Stimulated activated CD4-positive, alpha-beta T cell treated with anti-CD3 and anti-CD28 coated beads, Interleukin-2, amount 100 ng/mL, for 24 hours (primary cell): ENCODE data around the gene BET1L.
A peak's percentile ranks its signal among the peaks of the same experiment; 100 is the strongest.
"Not testable (repeated sequence)": the region's sequence is repeated elsewhere in the genome, so short reads cannot be mapped to it uniquely, and the experiment has no call there.

Source experiments
- DNase-seq, 2 donors: peaks; one replicate each; pipeline ENCODE4 v3.0.0-alpha.2; 2020

BET1L gene

GRCh38 chr11:207208-207862 is at the start of gene BET1L, which contains the start of gene RIC8A:
TSS of gene BET1L (minus strand) at chr11:207399. CDS start at chr11:207321, 78 bp downstream.
TSS of gene RIC8A (plus strand) at chr11:207708. CDS start at chr11:208855, 1,147 bp downstream.
- peak; percentile 96 to 97 for DNase-seq

- DNase-seq: no peak
Observed at GRCh38 chr11:255816-256215, 48.6 kb upstream of the BET1L start.

GRCh38 chr11:255176-255575 is 48.0 kb upstream of the BET1L start:
- DNase-seq: no peak

- DNase-seq: no peak
Observed at GRCh38 chr11:253886-254270, 46.7 kb upstream of the BET1L start.

GRCh38 chr11:253160-253885 is 46.1 kb upstream of the BET1L start:
- DNase-seq: no peak

GRCh38 chr11:252666-253065 is 45.5 kb upstream of the BET1L start:
- DNase-seq: no peak

GRCh38 chr11:251550-251949 is 44.4 kb upstream of the BET1L start:
- no peak for DNase-seq

- peak; percentile 79 to 81 for DNase-seq
Observed at GRCh38 chr11:250740-251299, 43.6 kb upstream of the BET1L start.

- no peak for DNase-seq
Observed at GRCh38 chr11:250274-250673, 43.1 kb upstream of the BET1L start.

- DNase-seq: no peak
Observed at GRCh38 chr11:249062-249461, 41.9 kb upstream of the BET1L start.

GRCh38 chr11:244376-244775 is 37.2 kb upstream of the BET1L start:
- DNase-seq: no peak

GRCh38 chr11:241634-242033 is 34.4 kb upstream of the BET1L start:
- DNase-seq: no peak

GRCh38 chr11:240315-240714 is 33.1 kb upstream of the BET1L start:
- no peak for DNase-seq

GRCh38 chr11:238346-238745 is 31.1 kb upstream of the BET1L start:
- DNase-seq: not testable (repeated sequence)

GRCh38 chr11:236774-237767 is 29.9 kb upstream of the BET1L start, which contains the start of gene PSMD13:
TSS of gene PSMD13 (plus strand) at chr11:236976. CDS start at chr11:237050, 74 bp downstream.
- peak; percentile 91 to 92 for DNase-seq

GRCh38 chr11:235997-236773 is 29.0 kb upstream of the BET1L start, which contains the start of gene SIRT3:
TSS of gene SIRT3 (minus strand) at chr11:236342. CDS start at chr11:236328, 14 bp downstream.
- peak; percentile 78 to 80 for DNase-seq

GRCh38 chr11:235609-235996 is 28.4 kb upstream of the BET1L start:
- DNase-seq: peak; percentile 72 to 78

- DNase-seq: no peak
Observed at GRCh38 chr11:235180-235579, 28.0 kb upstream of the BET1L start.

- no peak for DNase-seq
Observed at GRCh38 chr11:232783-233565, 25.8 kb upstream of the BET1L start.

GRCh38 chr11:230431-230830 is 23.2 kb upstream of the BET1L start:
- DNase-seq: no peak

GRCh38 chr11:227824-228379 is 20.7 kb upstream of the BET1L start:
- DNase-seq: no peak
